ENCODE data around the gene BCL11B. TPM values are rescaled to one million over a fixed set of nuclear protein-coding genes. Genes with fewer than 3 reads are reported as not detected.

Gene BCL11B
- total RNA-seq = not detected in 2 replicates

DNA sequence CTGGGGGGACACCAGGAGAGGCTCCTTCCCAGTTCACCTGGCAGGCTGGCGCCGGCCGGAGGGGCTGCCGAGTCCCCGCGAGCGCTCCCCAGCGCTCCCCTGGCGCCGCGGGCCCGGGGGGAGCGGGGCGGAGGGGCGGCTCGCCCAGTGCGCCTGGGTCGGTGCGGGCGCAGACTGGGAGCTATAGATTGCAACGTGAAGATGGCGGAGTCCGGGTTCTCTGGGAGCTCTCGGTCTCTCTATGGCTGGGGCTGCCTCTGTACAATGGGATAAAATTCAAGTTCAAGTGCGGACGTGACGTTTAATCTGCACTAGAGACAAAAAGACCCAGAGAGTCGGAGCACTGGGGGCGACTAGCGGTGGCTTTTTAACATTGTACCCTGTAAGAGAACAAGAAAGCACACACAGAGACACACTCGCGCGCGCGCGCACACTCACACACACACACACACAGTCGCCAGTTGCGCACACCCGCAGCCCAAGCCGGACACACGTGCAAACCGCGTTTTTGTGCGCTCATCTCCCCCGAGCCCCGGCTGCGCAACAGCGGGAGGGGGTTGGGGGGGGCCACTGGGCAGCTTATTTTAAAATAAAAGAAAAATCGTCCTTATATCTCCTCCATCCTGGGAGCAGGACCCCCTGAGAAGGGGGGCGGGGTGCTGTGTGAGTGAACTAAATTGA lies at the start of gene BCL11B:
Gene BCL11B (minus strand): TSS at position 247 of the 681 bp plus-strand sequence. CDS start 979 bp downstream, outside the sequence.
- peak within 1 kb of the TSS; percentile 45 for H3K4me3 ChIP-seq (ENCODE audit: low read depth, low read length)
- DNase-seq (ENCODE audit: low read depth) = peak; percentile 47
- TF ChIP-seq, protein P1, sequence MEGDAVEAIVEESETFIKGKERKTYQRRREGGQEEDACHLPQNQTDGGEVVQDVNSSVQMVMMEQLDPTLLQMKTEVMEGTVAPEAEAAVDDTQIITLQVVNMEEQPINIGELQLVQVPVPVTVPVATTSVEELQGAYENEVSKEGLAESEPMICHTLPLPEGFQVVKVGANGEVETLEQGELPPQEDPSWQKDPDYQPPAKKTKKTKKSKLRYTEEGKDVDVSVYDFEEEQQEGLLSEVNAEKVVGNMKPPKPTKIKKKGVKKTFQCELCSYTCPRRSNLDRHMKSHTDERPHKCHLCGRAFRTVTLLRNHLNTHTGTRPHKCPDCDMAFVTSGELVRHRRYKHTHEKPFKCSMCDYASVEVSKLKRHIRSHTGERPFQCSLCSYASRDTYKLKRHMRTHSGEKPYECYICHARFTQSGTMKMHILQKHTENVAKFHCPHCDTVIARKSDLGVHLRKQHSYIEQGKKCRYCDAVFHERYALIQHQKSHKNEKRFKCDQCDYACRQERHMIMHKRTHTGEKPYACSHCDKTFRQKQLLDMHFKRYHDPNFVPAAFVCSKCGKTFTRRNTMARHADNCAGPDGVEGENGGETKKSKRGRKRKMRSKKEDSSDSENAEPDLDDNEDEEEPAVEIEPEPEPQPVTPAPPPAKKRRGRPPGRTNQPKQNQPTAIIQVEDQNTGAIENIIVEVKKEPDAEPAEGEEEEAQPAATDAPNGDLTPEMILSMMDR (IDR thresholded peaks at IDR 0.05; ENCODE audit: insufficient read depth, low read depth, low read length) = peak; percentile 39

DNA sequence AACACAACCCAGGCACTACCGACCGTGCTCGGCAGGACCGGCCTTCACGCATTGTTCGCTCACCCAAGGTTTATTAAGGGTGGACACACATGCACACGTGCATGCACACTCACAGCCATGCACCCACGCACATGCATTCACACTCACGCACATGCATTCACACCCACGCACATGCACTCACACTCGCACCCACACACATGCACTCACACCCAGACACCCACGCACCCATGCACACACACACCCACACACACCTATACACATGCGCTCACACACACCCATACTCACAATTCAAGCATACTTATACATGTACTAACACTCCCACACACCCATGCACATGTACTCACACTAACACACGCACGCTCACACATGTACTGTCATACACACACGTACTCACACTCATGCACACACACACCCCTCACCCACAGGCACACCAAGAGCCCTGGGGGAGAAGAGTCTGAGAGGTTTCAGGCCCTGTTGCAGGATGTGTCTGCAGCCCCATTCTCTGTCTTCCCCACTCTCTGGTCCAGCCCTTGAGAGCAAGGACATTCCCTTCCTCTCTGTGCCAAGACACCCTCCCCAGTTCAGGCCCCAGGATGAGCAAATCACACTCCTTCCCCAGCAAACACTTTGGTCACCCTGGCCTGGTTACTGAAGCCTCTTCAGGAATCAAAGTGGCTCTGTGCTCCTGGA lies 49.4 kb upstream of the BCL11B start:
- H3K4me3 ChIP-seq (ENCODE audit: low read depth, low read length) = no peak overlapping the region
- TF ChIP-seq, protein P1 (IDR thresholded peaks at IDR 0.05; ENCODE audit: insufficient read depth, low read depth, low read length) = no peak
- DNase-seq (ENCODE audit: low read depth) = no peak

DNA sequence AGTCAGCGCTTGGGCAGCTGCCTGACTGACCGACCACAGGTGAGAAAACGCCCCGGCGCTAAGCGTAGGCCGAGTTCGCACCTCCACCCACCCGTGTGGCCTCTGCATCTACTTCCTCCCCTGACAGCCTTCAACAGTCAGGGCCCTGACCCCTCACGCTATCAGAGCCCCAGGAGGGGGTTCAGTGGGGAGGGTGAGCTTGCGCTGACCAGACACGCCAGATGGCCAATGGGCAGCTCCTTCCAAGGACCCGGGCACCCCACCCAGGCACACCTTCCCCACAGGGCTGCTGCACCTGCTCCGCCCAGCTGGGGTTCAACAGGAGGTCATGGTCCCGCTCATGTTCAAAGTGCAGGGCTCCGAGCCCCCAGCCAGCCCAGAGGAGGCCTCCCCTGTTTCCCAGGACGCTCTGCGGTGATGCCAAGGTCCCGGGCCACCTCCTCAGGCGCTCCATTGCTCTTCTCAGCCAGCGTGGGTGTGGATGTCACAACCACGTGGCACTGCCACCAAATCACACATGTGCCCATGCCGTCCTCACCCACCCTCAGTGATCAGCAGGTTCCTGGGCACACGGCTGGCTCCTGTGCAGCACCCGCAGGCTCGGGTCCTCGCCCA lies 48.7 kb upstream of the BCL11B start:
- TF ChIP-seq, protein P1 (IDR thresholded peaks at IDR 0.05; ENCODE audit: insufficient read depth, low read depth, low read length) = no peak
- no peak overlapping the region for H3K4me3 ChIP-seq (ENCODE audit: low read depth, low read length)
- no peak for DNase-seq (ENCODE audit: low read depth)

DNA sequence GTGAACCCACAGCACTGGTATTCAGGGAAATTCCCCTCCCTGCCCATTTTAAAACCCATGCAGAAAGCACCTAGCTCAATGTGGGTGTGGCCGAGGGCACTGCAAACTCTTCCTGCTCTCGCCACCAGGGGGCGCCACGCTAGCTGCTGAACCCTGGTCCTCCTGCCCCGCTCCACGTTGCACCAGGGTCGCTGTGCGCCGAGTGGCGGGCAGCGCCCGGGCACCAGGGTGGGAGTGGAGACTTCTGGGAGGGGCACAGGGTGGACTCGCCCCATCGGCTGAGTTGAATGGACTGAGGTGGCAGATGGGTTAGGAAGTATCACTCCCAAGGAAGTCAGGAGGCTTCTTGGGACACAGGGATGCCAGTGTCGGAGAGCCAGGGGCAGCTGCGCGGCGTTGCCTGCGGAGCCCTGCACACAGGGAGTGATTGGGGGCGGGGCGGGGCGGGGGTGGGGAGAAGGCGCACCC lies 48.1 kb upstream of the BCL11B start:
- no peak overlapping the region for H3K4me3 ChIP-seq (ENCODE audit: low read depth, low read length)
- peak; percentile 14 for DNase-seq (ENCODE audit: low read depth)
- TF ChIP-seq, protein P1 (IDR thresholded peaks at IDR 0.05; ENCODE audit: insufficient read depth, low read depth, low read length) = peak; percentile 64

DNA sequence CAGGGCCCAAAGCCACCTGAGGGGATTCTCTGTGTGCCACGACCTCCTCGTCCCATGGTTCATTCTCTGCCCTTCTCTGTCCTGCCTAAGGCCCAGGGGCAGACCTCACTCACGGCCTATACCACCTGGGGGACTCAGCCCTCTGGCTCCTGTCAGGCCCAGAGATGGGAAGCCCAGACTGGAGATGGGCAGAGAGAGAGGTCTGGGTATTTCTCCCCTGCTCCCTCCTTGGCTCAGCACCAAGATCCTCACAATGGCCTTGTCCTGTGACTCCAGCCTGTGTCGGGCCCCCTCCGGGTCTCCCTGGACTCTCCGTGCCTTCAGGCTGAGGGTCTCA lies 46.9 kb upstream of the BCL11B start:
- TF ChIP-seq, protein P1 (IDR thresholded peaks at IDR 0.05; ENCODE audit: insufficient read depth, low read depth, low read length) = no peak
- no peak overlapping the region for H3K4me3 ChIP-seq (ENCODE audit: low read depth, low read length)

DNA sequence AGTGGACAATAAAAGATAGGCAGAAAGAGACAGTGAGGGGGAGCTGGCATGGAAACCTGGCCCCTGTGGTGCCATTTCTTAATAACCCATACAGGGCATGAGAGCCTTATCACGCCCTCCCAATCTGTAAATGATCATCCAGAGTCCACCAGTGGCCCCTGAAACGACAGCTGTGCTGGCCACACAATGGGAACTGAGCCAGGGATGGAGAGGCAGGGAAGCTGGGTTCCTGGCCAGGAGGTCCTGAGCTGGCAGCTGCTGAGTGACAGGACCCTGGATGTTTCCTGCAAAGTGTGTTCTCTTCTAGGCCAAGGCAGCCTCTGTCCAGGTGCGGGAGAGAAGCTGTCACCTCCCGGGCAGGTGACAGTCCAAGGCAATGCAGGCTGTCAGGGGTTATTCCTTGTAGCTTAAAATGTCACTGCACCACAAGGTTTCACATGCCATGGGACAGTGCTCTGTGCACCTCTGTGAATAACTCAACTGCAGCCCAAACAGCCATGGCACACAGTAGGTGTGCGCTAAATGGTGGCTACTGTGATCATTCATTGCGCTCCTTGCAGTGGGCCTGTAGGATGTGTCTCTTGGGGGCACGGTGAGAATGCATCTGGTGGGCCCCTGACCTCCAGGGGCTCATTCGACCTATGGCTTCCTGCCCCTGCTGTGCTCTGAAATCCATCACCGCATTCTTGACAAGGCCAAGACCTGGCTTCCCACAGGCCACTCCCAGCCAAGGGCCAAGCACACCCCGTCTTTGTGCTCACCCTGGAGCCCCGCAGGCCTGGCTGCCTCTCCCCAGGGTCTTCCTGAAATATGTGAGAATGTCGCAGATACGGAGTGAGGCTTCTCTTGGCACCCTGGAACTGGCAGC lies 46.3 kb upstream of the BCL11B start:
- TF ChIP-seq, protein P1 (IDR thresholded peaks at IDR 0.05; ENCODE audit: insufficient read depth, low read depth, low read length) = no peak

More for the DNA sequence above, 46.9 kb upstream of the BCL11B start:
- DNase-seq (ENCODE audit: low read depth) = no peak

More for the DNA sequence above, 46.3 kb upstream of the BCL11B start:
- H3K4me3 ChIP-seq (ENCODE audit: low read depth, low read length) = no peak overlapping the region
- no peak for DNase-seq (ENCODE audit: low read depth)
